GM12878 (cell line): Measurements from ENCODE around the gene SPHK2. TPM values are rescaled to one million over a fixed set of nuclear protein-coding genes. Genes with fewer than 3 reads are reported as not detected.
A peak's percentile ranks its signal among the peaks of the same experiment; 100 is the strongest.

Experiments used
- BACH1 ChIP-seq: fragments of 450-650 bp; IDR thresholded peaks from 2 replicates; pipeline ENCODE4 v1.6.1; 2017; ENCODE audit warnings: mild to moderate bottlenecking, borderline replicate concordance
- CBX3 ChIP-seq: fragments of 200-600 bp; sonication (generic); IDR thresholded peaks from 2 replicates; pipeline ENCODE4 v1.6.1; 2016; ENCODE audit warnings: low read depth, borderline replicate concordance
- CREB1 ChIP-seq: IDR thresholded peaks from 2 replicates; pipeline ENCODE4 v1.6.1; 2012; ENCODE audit warnings: low read depth, mild to moderate bottlenecking, inconsistent platforms
- EGR1 ChIP-seq, 2 experiments: IDR thresholded peaks; 1 replicate in 1 of 2; 2 replicates in 1 of 2; pipeline ENCODE4 v1.6.1; 2011 to 2012; ENCODE audit warnings: low read depth in 2 of 2, low read length in 2 of 2, borderline replicate concordance in 1 of 2, mild to moderate bottlenecking in 1 of 2, moderate library complexity in 1 of 2
- ESRRA ChIP-seq: IDR thresholded peaks from 2 replicates; pipeline ENCODE4 v1.6.1; 2012; ENCODE audit warnings: mild to moderate bottlenecking, low read length, improper control_type of control experiment
- GATAD2B ChIP-seq: fragments of 450-650 bp; conservative IDR thresholded peaks from 2 replicates; pipeline ENCODE4 v1.6.1; 2017; ENCODE audit warnings: low read depth, mild to moderate bottlenecking, moderate library complexity
- NBN ChIP-seq: fragments of 450-650 bp; IDR thresholded peaks from 2 replicates; pipeline ENCODE4 v1.6.1; 2016
- NR2F1 ChIP-seq: fragments of 450-650 bp; conservative IDR thresholded peaks from 2 replicates; pipeline ENCODE4 v1.6.1; 2017; ENCODE audit warnings: mild to moderate bottlenecking
- PAX5 ChIP-seq: IDR thresholded peaks from 2 replicates; pipeline ENCODE4 v1.6.1; 2011; ENCODE audit warnings: low read depth, low read length, borderline replicate concordance
- POLR2AphosphoS2 ChIP-seq: IDR thresholded peaks from 2 replicates; pipeline ENCODE4 v1.6.1; 2011; ENCODE audit warnings: low read depth, mild to moderate bottlenecking, low read length, improper control_type of control experiment, moderate library complexity
- RCOR1 ChIP-seq: conservative IDR thresholded peaks from 2 replicates; pipeline ENCODE4 v1.6.1; 2012; ENCODE audit warnings: low read depth, low read length, improper control_type of control experiment
- TAF1 ChIP-seq: IDR thresholded peaks from 2 replicates; pipeline ENCODE4 v1.6.1; 2011; ENCODE audit warnings: mild to moderate bottlenecking, low read depth, low read length, borderline replicate concordance
- polyA plus RNA-seq, 11 experiments: library from polyadenylated mRNA; depleted of rRNA in 4 of 11; unstranded in 6 of 11; stranded (reverse) in 5 of 11; fragments of >200 nt; fragmentation: Nextera tagmentation in 4 of 11; fragmentation: Illumina TruSeq in 1 of 11; extraction: Ambion mirVana in 4 of 11; extraction: Trizol in 1 of 11; gene quantifications; 1 replicate in 1 of 11; 2 replicates in 10 of 11; pipeline versions ENCODE4 v1.2.1 to v1.2.3, GENCODE V29; 2011 to 2016; ENCODE audit warnings: inconsistent platforms in 2 of 11, missing spikeins in 2 of 11, low read depth in 1 of 11
- total RNA-seq, 4 experiments: library from RNA; depleted of rRNA in 3 of 4; stranded (reverse); fragments of >200 nt in 3 of 4; fragmentation: Illumina TruSeq in 1 of 4; extraction: Trizol in 1 of 4; gene quantifications; 2 replicates each; pipeline versions ENCODE4 v1.2.1 to v1.2.3, GENCODE V29; 2013 to 2021
- TF ChIP-seq, protein P1 (sequence below): IDR thresholded peaks from 2 replicates; pipeline ENCODE4 v1.6.1; 2012; ENCODE audit warnings: low read length, inconsistent platforms
- TF ChIP-seq, protein P2 (sequence below): fragments of 450-650 bp; IDR thresholded peaks from 2 replicates; pipeline ENCODE4 v1.6.1; 2016; ENCODE audit warnings: mild to moderate bottlenecking, moderate library complexity, borderline replicate concordance
- TF ChIP-seq, protein P3 (sequence below): fragments of 450-650 bp; IDR thresholded peaks from 2 replicates; pipeline ENCODE4 v1.6.1; 2018; ENCODE audit warnings: mild to moderate bottlenecking, low read depth, moderate library complexity; ENCODE audit not compliant: partially characterized antibody
- TF ChIP-seq, protein P4 (sequence below): fragments of 150-350 bp; IDR thresholded peaks from 2 replicates; pipeline ENCODE4 v1.6.1; 2016; ENCODE audit warnings: low read depth, low read length

SPHK2 gene
- total and polyA plus RNA-seq, 10 of the 15 experiments (the other 5 are each of a cell fraction or from before 2014, with no cell fraction given) = 0.37 to 40.5 (median 11.2) TPM

DNA sequence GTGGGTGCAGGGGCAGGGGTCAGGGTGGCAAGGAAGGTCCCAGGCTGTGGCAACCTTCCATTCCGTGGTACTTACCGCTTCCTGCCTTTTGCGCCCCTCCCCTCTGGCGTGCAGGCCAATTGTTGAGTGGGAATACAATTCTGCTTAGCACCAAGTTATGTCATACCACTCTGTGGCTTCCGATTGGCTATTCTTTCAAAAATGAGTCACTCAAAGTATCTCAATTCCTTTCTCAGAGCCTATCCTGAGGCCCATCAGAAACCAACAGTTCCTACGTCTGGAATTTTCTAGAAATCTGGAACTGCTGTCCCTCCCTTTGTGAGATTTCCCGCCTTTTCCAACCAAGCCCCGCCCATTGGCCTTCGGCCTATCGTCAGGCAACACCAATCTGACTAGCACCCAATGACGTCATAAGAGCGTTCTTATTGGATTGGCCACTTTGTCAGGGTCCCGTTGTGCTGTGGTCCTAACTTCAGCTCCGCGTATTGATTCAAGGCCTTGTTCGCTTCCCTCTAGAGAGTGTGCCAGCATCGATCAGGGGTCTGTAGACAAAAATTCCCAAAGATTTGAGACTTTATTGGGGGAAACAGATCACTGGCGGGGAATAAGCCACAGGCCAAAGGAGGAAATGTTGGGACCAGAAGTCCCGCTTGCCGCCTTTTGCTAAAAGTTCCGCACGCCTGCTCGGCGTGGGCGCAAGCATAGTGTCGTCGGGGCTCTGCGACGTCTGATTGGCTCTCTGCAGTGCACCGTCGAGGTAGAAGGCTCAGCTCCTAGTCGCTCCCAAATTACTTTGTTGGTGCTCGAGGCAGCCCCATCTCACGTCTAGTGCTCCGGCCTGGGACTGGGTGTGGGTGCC is 41.8 kb downstream of the SPHK2 start (continued):
- TF ChIP-seq EGR1 (IDR thresholded peaks at IDR 0.05; ENCODE audit: borderline replicate concordance in 1 of 2, low read depth in 2 of 2, low read length in 2 of 2) = no peak
- 0 out of 2 replicates have a peak, but pooled peaks have one; percentile 14 for TF ChIP-seq GATAD2B
- no peak for TF ChIP-seq PAX5
- peak; percentile 70 for TF ChIP-seq NR2F1
- no peak for TF ChIP-seq POLR2AphosphoS2
- TF ChIP-seq CREB1 = peak; percentile 95
- TF ChIP-seq TAF1 = no peak
- TF ChIP-seq ESRRA = no peak
- TF ChIP-seq BACH1 = no peak
- TF ChIP-seq, protein P1, sequence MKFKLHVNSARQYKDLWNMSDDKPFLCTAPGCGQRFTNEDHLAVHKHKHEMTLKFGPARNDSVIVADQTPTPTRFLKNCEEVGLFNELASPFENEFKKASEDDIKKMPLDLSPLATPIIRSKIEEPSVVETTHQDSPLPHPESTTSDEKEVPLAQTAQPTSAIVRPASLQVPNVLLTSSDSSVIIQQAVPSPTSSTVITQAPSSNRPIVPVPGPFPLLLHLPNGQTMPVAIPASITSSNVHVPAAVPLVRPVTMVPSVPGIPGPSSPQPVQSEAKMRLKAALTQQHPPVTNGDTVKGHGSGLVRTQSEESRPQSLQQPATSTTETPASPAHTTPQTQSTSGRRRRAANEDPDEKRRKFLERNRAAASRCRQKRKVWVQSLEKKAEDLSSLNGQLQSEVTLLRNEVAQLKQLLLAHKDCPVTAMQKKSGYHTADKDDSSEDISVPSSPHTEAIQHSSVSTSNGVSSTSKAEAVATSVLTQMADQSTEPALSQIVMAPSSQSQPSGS = no peak
- TF ChIP-seq NBN = peak; percentile 98
- no peak for TF ChIP-seq CBX3
- TF ChIP-seq, protein P2, sequence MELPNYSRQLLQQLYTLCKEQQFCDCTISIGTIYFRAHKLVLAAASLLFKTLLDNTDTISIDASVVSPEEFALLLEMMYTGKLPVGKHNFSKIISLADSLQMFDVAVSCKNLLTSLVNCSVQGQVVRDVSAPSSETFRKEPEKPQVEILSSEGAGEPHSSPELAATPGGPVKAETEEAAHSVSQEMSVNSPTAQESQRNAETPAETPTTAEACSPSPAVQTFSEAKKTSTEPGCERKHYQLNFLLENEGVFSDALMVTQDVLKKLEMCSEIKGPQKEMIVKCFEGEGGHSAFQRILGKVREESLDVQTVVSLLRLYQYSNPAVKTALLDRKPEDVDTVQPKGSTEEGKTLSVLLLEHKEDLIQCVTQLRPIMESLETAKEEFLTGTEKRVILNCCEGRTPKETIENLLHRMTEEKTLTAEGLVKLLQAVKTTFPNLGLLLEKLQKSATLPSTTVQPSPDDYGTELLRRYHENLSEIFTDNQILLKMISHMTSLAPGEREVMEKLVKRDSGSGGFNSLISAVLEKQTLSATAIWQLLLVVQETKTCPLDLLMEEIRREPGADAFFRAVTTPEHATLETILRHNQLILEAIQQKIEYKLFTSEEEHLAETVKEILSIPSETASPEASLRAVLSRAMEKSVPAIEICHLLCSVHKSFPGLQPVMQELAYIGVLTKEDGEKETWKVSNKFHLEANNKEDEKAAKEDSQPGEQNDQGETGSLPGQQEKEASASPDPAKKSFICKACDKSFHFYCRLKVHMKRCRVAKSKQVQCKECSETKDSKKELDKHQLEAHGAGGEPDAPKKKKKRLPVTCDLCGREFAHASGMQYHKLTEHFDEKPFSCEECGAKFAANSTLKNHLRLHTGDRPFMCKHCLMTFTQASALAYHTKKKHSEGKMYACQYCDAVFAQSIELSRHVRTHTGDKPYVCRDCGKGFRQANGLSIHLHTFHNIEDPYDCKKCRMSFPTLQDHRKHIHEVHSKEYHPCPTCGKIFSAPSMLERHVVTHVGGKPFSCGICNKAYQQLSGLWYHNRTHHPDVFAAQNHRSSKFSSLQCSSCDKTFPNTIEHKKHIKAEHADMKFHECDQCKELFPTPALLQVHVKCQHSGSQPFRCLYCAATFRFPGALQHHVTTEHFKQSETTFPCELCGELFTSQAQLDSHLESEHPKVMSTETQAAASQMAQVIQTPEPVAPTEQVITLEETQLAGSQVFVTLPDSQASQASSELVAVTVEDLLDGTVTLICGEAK = no peak
- TF ChIP-seq, protein P3, sequence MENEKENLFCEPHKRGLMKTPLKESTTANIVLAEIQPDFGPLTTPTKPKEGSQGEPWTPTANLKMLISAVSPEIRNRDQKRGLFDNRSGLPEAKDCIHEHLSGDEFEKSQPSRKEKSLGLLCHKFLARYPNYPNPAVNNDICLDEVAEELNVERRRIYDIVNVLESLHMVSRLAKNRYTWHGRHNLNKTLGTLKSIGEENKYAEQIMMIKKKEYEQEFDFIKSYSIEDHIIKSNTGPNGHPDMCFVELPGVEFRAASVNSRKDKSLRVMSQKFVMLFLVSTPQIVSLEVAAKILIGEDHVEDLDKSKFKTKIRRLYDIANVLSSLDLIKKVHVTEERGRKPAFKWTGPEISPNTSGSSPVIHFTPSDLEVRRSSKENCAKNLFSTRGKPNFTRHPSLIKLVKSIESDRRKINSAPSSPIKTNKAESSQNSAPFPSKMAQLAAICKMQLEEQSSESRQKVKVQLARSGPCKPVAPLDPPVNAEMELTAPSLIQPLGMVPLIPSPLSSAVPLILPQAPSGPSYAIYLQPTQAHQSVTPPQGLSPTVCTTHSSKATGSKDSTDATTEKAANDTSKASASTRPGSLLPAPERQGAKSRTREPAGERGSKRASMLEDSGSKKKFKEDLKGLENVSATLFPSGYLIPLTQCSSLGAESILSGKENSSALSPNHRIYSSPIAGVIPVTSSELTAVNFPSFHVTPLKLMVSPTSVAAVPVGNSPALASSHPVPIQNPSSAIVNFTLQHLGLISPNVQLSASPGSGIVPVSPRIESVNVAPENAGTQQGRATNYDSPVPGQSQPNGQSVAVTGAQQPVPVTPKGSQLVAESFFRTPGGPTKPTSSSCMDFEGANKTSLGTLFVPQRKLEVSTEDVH = peak; percentile 93
- TF ChIP-seq RCOR1 = no peak
- TF ChIP-seq, protein P4, sequence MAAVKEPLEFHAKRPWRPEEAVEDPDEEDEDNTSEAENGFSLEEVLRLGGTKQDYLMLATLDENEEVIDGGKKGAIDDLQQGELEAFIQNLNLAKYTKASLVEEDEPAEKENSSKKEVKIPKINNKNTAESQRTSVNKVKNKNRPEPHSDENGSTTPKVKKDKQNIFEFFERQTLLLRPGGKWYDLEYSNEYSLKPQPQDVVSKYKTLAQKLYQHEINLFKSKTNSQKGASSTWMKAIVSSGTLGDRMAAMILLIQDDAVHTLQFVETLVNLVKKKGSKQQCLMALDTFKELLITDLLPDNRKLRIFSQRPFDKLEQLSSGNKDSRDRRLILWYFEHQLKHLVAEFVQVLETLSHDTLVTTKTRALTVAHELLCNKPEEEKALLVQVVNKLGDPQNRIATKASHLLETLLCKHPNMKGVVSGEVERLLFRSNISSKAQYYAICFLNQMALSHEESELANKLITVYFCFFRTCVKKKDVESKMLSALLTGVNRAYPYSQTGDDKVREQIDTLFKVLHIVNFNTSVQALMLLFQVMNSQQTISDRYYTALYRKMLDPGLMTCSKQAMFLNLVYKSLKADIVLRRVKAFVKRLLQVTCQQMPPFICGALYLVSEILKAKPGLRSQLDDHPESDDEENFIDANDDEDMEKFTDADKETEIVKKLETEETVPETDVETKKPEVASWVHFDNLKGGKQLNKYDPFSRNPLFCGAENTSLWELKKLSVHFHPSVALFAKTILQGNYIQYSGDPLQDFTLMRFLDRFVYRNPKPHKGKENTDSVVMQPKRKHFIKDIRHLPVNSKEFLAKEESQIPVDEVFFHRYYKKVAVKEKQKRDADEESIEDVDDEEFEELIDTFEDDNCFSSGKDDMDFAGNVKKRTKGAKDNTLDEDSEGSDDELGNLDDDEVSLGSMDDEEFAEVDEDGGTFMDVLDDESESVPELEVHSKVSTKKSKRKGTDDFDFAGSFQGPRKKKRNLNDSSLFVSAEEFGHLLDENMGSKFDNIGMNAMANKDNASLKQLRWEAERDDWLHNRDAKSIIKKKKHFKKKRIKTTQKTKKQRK = no peak
